Measurements from ENCODE around the gene ARHGAP40.

- TF ChIP-seq MAFK (IDR thresholded peaks at IDR 0.05; ENCODE audit: low read depth, low read length) (no peak), POLR2A (IDR thresholded peaks at IDR 0.05; ENCODE audit: low read depth, low read length) (no peak), CEBPB (IDR thresholded peaks at IDR 0.05; ENCODE audit: low read depth, low read length) (no peak), RCOR1 (IDR thresholded peaks at IDR 0.05; ENCODE audit: insufficient replicate concordance, low read length) (no peak), CTCF (conservative IDR thresholded peaks at IDR 0.05; ENCODE audit: low read depth, low read length) (no peak), BHLHE40 (IDR thresholded peaks at IDR 0.05; ENCODE audit: low read depth, low read length) (no peak), MXI1 (IDR thresholded peaks at IDR 0.05; ENCODE audit: borderline replicate concordance, low read depth, low read length) (no peak), RAD21 (IDR thresholded peaks at IDR 0.05; ENCODE audit: low read length) (no peak), RFX5 (IDR thresholded peaks at IDR 0.05; ENCODE audit: low read depth, low read length) (no peak), SMC3 (IDR thresholded peaks at IDR 0.05; ENCODE audit: low read depth, low read length) (no peak), MAZ (IDR thresholded peaks at IDR 0.05; ENCODE audit: borderline replicate concordance, low read depth, low read length) (no peak)
- TF ChIP-seq, protein P1, sequence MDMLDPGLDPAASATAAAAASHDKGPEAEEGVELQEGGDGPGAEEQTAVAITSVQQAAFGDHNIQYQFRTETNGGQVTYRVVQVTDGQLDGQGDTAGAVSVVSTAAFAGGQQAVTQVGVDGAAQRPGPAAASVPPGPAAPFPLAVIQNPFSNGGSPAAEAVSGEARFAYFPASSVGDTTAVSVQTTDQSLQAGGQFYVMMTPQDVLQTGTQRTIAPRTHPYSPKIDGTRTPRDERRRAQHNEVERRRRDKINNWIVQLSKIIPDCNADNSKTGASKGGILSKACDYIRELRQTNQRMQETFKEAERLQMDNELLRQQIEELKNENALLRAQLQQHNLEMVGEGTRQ (IDR thresholded peaks at IDR 0.05; ENCODE audit: low read depth, low read length), result no peak
- TF ChIP-seq, protein P2, sequence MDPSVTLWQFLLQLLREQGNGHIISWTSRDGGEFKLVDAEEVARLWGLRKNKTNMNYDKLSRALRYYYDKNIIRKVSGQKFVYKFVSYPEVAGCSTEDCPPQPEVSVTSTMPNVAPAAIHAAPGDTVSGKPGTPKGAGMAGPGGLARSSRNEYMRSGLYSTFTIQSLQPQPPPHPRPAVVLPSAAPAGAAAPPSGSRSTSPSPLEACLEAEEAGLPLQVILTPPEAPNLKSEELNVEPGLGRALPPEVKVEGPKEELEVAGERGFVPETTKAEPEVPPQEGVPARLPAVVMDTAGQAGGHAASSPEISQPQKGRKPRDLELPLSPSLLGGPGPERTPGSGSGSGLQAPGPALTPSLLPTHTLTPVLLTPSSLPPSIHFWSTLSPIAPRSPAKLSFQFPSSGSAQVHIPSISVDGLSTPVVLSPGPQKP (IDR thresholded peaks at IDR 0.05; ENCODE audit: borderline replicate concordance, low read depth, low read length), result no peak
Observed at GRCh38 chr20:38671186-38671585, 69.6 kb downstream of the ARHGAP40 start.

Data from IMR-90 (cell line).